ENCODE data around the gene FRMD6.

Gene FRMD6

GRCh38 chr14:51674294-51675002 lies 22.7 kb downstream of the FRMD6 start:
- no peak for DNase-seq

GRCh38 chr14:51676549-51676948 lies 24.8 kb downstream of the FRMD6 start:
- DNase-seq = no peak

DNA sequence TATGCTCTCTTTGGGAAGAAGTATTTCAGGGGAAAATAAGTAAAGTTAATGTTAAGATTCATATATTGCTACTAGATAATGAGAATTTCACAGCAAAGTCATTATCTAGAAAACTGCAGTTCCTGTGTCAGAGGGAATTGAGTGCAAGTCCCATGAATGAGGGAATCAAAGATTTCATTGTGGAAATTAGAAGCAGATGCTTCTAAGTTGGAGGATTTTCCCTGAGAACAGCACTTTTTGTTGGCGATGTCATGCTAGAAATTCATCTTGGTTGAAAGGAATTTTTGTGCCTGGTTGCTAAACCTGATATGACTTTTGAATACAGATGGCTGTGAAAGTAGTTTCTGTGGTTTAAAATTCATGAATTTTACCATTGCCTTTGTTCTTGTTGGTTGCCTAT lies 25.6 kb downstream of the FRMD6 start:
- no peak for DNase-seq

DNA sequence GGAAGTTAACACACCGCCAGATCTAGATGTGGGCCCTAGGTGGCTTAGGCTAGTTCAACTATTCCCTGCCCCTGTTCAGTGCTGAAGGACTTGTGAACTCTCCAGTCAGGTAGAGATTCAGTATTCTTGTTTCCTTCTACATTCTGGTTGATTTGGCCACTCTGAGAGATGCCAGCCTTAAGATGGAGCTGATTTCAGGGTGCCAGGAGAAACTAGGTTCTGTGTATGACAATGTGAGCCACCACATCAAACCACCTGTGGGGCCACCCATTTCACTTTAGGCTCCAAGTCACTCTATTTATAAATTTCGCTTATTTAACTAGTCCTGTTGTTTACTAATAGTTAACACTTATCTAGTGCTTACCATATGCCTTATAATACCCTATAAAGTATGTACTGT lies 26.0 kb downstream of the FRMD6 start:
- no peak for DNase-seq

DNA sequence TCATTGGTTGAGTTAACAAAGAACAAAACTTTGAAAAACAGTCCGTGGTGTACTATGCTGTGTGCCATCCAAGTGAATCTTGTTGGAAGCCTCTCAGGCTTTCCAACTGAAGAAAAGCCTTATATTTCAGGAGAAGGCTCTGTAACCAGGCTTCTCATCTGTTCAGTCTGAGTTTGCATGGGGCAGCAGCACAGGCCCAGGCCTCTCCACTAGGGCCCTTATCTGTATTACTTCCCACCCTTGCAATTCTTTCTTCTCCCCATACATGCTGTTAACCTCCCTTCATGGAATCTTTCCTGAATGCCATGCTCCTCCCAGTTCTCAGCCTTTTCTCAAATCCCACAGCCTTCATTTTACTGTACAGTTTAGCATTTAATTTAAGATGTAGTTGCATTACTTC lies 28.3 kb downstream of the FRMD6 start:
- DNase-seq = no peak

GRCh38 chr14:51681411-51681810 lies 29.7 kb downstream of the FRMD6 start:
- no peak for DNase-seq

- no peak for DNase-seq
Observed at GRCh38 chr14:51682411-51682810, 30.7 kb downstream of the FRMD6 start.

GRCh38 chr14:51684760-51685159 lies 33.0 kb downstream of the FRMD6 start:
- DNase-seq = no peak

DNA sequence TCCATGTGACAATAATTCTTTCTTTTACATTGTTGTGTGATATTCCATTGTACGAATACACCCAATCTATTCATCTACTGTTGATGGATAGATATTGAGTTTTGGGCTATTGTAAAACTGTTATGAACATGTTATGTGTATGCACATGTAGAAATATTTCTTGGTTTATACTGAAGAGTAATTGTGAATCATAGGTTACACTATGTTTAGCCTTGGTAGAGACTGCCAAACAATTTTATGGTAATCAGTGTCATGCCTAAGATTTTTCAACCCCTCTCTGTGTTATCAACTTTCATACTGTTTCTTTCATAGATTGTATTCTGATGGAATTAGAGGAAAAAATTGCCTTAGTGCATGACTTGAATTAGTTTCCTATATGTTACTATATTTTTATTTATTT lies 39.5 kb downstream of the FRMD6 start:
- no peak for DNase-seq

- DNase-seq = no peak
Observed at GRCh38 chr14:51692646-51693045, 40.9 kb downstream of the FRMD6 start.

DNA sequence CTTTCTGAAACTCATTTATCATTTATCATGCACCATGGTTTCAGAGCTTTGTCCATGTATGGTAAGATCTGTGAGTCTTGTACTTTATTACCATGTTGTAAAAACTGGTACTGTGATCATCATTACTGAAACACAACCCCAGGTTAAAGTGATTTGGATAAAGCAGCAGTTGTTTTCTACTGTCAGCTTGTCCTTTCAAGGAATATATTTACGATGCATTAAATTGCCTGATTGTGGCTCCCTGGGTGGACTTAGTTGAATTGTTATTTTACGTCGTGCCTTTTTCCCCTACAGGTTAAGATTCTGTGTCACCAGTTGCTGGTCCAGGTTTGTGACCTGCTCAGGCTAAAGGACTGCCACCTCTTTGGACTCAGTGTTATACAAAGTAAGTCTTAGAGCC lies 46.1 kb downstream of the FRMD6 start:
- no peak for DNase-seq

GRCh38 chr14:51701951-51702350 lies 50.2 kb downstream of the FRMD6 start:
- no peak for DNase-seq

- DNase-seq = no peak
Observed at GRCh38 chr14:51703787-51704186, 52.1 kb downstream of the FRMD6 start.

GRCh38 chr14:51704545-51704944 lies 52.8 kb downstream of the FRMD6 start:
- no peak for DNase-seq

GRCh38 chr14:51707327-51707726 lies 55.6 kb downstream of the FRMD6 start:
- no peak for DNase-seq

DNA sequence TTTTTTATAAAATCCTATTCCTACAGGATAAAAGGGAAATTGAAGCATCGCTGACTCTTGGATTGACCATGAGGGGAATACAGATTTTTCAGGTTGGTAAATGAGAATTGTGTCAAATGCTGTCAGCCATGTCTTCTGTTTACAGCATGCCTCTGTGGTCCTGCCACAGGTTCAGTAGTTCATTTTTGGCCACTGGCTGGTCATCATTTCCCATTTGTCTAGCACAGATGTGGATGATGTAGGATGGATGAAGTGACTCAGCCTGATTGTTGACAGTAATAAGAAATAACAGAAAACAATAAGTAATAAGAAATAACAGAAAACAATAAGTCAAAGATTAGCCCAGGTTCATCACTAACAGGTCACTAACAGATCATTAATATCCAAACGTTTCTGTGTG lies 59.8 kb downstream of the FRMD6 start:
- DNase-seq = no peak

GRCh38 chr14:51715250-51715649 lies 63.5 kb downstream of the FRMD6 start:
- no peak for DNase-seq

DNA sequence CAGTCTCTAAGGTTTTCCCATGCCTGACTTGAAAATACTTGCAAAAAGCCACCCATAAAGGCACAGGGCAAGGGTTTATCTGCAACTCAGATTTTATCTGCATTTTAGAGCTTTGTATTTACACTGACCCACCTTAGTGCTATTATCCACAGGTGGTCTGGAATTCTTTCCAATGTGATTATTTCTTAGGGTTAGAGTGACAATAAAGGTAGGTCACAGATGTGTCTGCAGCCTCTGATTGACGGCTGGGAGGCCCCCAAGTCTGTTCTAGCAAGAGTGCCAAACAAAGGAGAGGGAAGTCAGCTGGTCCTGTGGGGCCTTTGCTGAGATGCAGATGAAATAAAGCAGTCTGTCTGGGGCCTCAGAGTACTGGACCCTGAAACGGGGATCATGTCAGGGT lies 64.0 kb downstream of the FRMD6 start:
- no peak for DNase-seq

DNA sequence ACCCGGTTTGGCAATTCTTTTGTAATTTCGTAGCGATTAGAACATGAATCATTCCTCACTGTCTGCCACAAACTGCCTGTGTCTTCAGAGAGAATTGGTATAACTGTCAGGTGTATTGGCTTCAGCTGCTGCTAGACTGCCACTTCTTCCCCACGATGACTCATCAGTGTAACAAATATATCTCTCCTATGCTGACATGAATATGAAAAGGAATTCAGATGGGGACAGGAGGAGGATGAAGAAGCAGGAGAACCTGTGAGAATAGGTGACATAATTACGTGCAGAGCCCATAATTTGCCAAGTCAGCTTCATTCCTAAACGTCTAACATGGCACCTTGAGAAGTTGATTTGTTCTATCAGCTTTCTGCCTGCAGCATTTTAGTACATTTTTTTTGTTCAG lies 64.9 kb downstream of the FRMD6 start:
- no peak for DNase-seq

DNA sequence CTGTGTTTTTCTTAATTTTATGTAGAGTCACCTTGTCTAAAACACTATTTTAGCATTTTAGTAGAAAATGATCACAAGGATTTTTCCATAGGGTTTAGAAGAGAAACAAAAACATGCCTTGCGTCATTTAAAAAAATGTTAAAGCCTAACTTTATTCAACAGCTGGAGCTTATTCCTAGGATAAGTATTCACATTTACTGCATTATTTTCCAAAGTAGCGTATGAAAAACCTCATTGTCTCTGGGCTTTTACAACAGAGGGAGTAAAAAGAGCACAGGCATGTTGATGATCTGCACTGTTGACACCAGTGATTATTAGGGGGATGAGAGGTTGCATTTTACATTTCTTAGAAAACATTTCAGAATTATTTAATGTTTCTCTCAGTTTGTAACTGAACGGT lies 66.1 kb downstream of the FRMD6 start:
- no peak for DNase-seq

DNA sequence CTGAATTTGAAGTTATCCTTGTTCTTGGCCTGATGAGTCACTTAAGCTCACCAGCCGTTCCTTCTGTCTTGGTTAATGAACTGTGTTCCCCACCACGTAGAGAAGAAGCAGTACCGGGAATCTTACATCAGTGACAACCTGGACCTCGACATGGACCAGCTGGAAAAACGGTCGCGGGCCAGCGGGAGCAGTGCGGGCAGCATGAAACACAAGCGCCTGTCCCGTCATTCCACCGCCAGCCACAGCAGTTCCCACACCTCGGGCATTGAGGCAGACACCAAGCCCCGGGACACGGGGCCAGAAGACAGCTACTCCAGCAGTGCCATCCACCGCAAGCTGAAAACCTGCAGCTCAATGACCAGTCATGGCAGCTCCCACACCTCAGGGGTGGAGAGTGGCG lies 68.2 kb downstream of the FRMD6 start:
- DNase-seq = no peak

DNA sequence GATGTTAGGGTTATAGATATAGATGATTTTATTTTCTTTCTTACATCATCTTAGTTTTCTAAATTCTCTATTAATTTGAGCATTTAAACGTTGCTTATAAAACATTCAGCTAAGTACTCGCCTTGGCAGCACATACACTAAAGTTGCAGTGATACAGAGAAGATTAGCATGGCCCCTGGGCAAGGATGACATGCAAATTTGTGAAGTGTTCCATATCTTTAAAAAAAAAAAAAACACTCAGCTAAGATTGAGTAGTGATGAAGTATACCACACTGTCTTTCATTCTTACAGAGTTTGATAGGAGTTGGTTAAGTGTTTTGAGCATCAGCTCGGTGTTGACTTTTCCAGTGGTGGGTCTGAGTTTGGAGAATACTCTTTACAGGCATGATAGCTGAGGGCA lies 72.3 kb downstream of the FRMD6 start:
- DNase-seq = no peak

DNA sequence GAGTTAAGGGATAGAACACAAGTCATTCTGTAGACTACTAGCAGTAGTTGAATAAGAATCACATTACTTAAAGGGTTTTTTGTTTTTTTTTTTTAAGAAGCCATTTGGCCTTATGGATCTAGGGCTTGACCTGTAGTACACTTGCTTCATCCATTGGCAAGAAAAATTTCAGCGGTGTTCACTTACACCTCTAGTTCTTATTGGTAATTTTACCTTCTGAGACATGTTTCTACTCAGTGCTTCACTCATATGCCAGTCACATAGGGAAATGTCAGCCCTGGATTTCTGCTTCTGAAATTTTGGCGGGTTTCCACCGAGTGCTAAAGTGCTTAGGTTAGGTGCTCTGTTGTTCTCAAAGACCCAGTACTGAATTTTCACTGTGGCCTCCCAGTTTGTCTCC lies 72.9 kb downstream of the FRMD6 start:
- no peak for DNase-seq

- no peak for DNase-seq
Observed at GRCh38 chr14:51725061-51725460, 73.4 kb downstream of the FRMD6 start.

- no peak for DNase-seq
Observed at GRCh38 chr14:51726166-51726899, 74.6 kb downstream of the FRMD6 start.
